NCI-H526 (cell line): Measurements from ENCODE around the gene CIZ1.
"Not testable (repeated sequence)": the region's sequence is repeated elsewhere in the genome, so short reads cannot be mapped to it uniquely, and the experiment has no call there.

Experiments used
- DNase-seq, 2 experiments: peaks; one replicate each; lab custom pipeline; 2025; lab: John Stamatoyannopoulos, UW

Gene CIZ1

DNA sequence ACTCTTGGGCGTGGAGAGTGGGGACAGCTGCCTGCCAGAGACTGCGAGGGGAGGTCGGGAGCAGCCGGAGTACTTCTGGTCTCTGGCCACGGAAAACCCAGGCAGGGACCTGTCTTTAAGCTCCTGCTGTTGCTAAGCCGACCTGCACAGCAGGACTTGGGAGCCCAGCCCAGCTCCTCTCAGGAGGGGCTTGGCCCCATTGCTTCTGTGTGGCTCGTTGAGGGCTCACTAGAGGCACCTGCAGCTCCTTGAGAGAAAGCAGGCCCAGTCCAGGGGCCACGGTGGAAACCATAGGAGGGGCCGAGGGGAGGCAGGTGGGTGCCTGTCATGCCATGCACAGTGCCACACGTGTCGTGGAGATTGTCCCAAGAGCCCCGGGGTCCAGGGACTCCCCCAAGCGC is 45.4 kb downstream of the CIZ1 start:
- no peak for DNase-seq

DNA sequence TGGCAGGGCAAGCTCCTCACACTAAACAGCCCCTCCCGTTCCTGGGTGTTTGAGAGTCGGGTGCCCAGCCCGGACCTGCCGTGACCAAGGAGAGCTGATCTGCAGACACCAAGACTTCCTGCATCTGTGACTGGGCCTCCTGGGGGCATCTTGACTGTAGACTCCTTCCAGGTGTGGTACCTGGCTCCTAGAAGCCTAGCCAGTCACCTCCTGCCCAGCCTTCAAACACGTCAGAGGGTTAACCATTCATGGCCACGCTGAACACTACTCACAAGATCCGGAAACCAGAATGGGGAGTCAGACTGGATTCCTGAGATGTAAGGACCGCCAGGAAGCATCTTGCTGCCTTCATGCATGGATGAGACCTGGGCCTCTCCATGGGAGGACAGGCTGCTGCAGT is 45.8 kb downstream of the CIZ1 start:
- no peak for DNase-seq

- no peak for DNase-seq
Observed at GRCh38 chr9:128144239-128145181, 46.9 kb downstream of the CIZ1 start.

- no peak for DNase-seq
Observed at GRCh38 chr9:128143525-128144238, 47.7 kb downstream of the CIZ1 start.

DNA sequence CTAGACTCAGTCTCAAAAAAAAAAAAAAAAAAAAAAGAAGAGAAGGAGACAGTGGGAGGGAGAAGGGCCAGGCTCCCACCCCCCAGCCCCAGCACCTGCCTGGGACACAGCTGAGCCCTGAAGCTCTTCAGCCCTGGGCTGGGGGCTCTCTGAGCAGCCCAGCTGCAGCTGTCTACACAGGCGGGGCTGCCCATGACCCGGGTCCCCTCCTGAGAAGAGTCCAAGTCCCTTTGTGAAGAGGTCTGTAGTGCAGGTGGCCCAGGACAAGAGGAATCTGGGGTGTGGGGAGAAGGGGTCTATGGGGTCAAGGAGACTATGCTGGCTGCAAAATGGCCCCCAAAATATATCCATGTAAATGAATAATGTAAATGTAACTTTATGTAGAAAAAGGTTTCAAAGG is 48.8 kb downstream of the CIZ1 start:
- no peak for DNase-seq

DNA sequence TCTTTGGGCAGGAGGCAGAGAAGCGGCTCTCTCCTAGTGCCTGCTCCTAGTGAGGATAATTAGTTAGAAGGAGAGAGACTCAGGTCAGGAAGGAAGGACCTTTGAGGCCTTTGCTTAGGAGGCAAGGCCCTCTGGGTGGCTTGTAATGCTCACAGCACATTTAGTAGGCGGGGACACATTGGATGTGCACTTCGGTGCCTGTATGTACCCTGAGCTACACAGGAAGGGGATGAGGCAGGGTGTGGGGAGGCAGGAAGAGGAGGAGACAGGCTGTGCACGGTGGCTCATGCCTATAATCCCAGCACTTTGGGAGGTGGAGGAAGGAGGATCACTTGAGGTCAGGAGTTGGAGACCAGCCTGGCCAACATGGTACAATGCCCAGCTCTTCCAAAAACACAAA is 49.3 kb downstream of the CIZ1 start:
- no peak for DNase-seq

DNA sequence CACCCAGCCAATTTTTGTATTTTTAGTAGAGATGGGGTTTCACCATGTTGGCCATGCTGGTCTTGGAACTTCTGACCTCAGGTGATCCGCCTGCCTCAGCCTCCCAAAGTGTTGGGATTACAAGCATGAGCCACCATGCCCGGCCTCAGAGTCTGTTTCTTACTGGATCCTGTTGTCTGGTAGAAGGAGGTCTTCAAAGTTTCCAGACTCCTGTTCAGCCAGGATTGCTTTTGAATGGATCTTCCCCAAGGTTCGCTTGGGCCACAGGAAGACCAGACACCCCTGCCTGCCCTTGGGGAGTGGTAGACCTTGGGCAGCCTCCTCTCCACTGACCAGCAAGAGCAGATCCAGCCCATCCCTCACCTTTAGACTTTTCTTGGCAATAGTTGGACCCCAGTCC is 49.8 kb downstream of the CIZ1 start:
- DNase-seq, result no peak

- no peak for DNase-seq
Observed at GRCh38 chr9:128139621-128140020, 51.8 kb downstream of the CIZ1 start.

- peak in 1 of 2 experiments; percentile 14 for DNase-seq
Observed at GRCh38 chr9:128138001-128138400, 53.4 kb downstream of the CIZ1 start.

DNA sequence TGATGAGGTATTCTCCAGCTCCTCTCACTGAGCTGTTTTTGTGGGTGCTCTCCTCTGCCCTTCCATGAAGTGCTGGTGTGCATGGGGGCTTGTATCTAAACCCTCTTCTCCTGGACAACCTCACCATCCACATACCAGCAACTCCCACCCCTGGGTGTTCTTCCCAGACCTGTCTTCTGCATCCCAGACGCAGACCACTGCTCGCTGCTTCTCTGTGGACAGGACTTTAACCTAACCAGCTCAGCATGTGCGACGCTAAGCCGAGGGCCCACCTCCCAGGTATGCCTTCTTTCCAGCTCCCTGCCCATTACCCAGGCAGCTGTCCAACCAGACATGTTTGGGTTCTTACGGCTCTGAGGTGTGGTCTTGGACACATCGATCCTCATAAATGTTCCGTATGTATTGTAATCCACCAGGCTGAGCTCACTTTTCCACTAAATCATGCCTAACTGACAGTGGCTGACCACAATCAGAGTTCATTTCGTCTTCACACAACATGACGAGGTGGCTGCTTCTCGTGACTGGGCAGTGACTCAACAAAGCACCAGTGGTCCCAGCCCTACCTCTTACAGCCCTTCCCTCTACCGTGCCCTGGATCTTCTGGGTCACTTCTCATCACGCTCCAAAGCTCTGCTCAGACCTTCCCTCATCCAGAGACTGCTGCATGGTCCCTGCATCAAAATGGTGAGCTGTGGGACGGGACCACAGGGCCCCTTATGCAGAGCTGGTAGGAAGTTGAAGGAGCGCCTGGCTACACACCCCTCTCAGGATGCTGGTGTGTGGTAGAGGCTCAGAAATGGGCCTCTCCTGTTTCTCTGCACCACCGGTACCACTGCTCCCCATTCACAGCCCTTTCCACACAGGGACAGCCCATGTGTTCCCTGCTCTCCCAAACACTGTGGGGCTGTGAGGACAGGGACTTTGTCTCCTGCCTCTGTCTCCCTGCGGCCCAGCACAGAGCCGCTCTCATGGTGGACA is 54.3 kb downstream of the CIZ1 start:
- DNase-seq, result no peak

GRCh38 chr9:128135561-128135960 is 55.8 kb downstream of the CIZ1 start:
- DNase-seq, result not testable (repeated sequence)

GRCh38 chr9:128132139-128132538 is 59.2 kb downstream of the CIZ1 start:
- not testable (repeated sequence) for DNase-seq

DNA sequence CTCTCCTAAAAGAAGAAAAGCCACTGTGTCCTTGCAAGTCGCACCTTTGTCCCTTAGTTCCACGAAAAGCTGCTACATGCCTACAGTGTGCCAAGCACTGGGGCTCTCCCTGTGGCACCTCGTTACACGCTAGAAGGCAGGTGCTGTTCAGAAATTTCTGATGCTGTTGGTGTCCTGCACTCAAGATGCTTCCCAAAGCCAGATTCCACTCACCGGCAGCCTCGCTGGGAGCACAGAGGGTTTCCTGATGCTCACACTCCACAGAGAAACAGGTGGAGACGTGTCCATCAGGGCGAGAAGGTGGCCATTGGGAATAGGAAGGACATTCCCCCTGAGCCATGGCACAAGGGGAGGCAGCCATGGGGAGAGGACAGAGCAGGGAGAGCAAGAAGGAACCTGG is 60.0 kb downstream of the CIZ1 start:
- not testable (repeated sequence) for DNase-seq

DNA sequence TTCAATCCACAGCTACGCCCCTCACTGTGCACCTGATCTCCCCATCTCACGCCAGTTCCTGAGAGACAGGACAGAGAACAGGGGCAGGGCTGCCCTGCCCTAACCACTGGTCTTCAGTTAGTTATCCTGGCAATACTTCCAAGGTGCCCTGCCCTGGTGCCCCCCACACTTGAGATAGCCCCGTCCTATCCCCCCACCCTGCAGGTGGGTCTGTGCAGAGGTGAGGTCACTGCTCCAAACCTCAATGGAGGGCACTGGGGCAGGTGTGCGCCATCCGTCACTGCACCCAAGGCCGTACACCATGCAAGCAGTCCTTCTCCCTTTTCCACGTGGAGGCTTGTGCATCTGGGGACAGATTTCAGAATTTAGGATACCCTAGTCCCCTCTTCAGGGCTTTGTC is 60.7 kb downstream of the CIZ1 start:
- DNase-seq, result not testable (repeated sequence)

DNA sequence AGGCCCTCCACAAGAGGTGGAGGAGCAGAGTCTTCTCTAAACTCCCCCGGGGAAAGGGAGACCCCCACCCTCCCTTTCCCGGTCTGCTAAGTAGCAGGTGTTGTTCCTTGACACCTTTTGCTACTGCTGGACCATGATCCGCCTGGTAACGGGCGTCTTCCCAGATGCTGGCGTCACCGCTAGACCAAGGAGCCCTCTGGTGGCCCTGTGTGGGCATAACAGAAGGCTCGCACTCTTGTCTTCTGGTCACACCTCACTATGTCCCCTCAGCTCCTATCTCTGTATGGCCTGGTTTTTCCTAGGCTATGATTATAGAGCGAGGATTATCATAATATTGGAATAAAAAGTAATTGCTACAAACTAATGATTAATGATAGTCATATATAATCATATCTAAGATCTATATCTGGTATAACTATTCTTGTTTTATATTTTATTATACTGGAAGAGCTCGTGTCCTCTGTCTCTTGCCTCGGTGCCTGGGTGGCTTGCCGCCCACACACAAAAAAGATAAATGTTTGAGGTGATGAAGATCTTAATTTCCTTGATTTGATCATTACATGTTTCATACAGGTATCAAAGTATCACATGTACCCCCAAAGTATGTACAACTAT is 61.3 kb downstream of the CIZ1 start:
- not testable (repeated sequence) for DNase-seq

DNA sequence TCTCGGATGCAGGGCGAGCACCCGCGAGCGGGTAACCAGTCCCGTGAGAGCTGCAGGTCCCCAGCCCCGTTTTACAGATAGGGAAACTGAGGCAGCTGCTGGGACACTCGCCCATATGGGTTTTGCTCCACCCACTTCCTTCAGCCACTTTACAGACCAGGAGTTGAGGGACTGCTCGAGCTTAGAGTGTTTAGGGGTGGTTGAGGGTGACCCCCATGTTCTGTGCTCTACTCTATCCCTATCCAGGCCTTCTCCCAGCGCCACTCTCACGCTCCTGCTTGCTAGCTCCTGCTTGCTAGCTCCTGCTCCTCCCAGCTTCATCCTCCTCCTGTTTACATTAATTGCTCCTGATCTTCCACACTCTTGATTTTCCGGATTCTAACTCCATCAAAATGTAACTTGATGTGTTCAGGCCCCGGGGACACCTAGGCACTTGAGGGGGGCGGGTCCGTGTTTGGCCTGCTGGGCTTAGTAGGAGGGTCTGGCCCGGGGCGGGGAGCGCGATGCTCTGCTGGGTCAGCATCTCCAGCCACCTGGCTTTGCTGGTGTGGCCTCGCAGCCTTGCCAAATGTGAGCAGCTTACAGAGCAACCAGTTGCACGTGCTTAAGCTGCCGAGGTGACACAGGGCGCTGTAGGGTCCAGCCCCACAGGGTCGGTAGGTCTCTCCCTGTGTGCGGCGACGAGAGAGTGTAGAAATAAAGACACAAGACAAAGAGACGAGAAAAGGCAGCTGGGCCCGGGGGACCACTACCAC is 62.4 kb downstream of the CIZ1 start:
- DNase-seq, result no peak

GRCh38 chr9:128127990-128128835 is 63.2 kb downstream of the CIZ1 start:
- peak; percentile 72 to 88 for DNase-seq

GRCh38 chr9:128127568-128127989 is 63.8 kb downstream of the CIZ1 start, which contains the start of gene PTGES2:
Gene PTGES2, minus strand, starts transcription at chr9:128127729. Its CDS starts 12 bp downstream, at chr9:128127717.
- peak; percentile 55 to 84 for DNase-seq

GRCh38 chr9:128125580-128126354 is 65.6 kb downstream of the CIZ1 start:
- DNase-seq, result no peak
